GM18873 (cell line): ENCODE data around the gene ZFYVE28.
A peak's percentile ranks its signal among the peaks of the same experiment; 100 is the strongest.

Experiments
- ATAC-seq: cut with Tn5 transposase; IDR thresholded peaks from one replicate; pipeline ENCODE4 v1.9.1; 2021; ENCODE audit warnings: mild to moderate bottlenecking, moderate library complexity, moderate number of reproducible peaks; ENCODE audit not compliant: unreplicated experiment, low FRiP score

Gene ZFYVE28

GRCh38 chr4:2265113-2266110, 153.0 kb downstream of the ZFYVE28 start:
- no peak for ATAC-seq

- ATAC-seq, result no peak
Measured at GRCh38 chr4:2264481-2265041, 153.9 kb downstream of the ZFYVE28 start.

- no peak for ATAC-seq
Measured at GRCh38 chr4:2263926-2264321, 154.5 kb downstream of the ZFYVE28 start.

- no peak for ATAC-seq
Measured at GRCh38 chr4:2262944-2263250, 155.5 kb downstream of the ZFYVE28 start.

GRCh38 chr4:2262145-2262943, 156.1 kb downstream of the ZFYVE28 start:
- peak; percentile 90 for ATAC-seq

GRCh38 chr4:2261853-2262144, 156.6 kb downstream of the ZFYVE28 start, which contains the start of gene MXD4:
Gene MXD4, minus strand, starts transcription at chr4:2262109. Its CDS starts 129 bp downstream, at chr4:2261980.
- peak; percentile 3 for ATAC-seq

GRCh38 chr4:2261110-2261852, 157.2 kb downstream of the ZFYVE28 start:
- no peak for ATAC-seq

- no peak for ATAC-seq
Measured at GRCh38 chr4:2260344-2261109, 157.9 kb downstream of the ZFYVE28 start.

GRCh38 chr4:2259541-2260343, 158.7 kb downstream of the ZFYVE28 start:
- no peak for ATAC-seq

- ATAC-seq, result no peak
Measured at GRCh38 chr4:2259036-2259540, 159.4 kb downstream of the ZFYVE28 start.

- no peak for ATAC-seq
Measured at GRCh38 chr4:2258091-2259035, 160.1 kb downstream of the ZFYVE28 start.

- no peak for ATAC-seq
Measured at GRCh38 chr4:2257361-2258081, 160.9 kb downstream of the ZFYVE28 start.

GRCh38 chr4:2256781-2257191, 161.7 kb downstream of the ZFYVE28 start:
- no peak for ATAC-seq

- ATAC-seq, result no peak
Measured at GRCh38 chr4:2256156-2256731, 162.2 kb downstream of the ZFYVE28 start.

GRCh38 chr4:2255501-2256155, 162.8 kb downstream of the ZFYVE28 start:
- no peak for ATAC-seq
